Mucosa of rectum (tissue), 2 donors: Measurements from ENCODE around the gene PYGO1.
"Not testable (repeated sequence)": the region's sequence is repeated elsewhere in the genome, so short reads cannot be mapped to it uniquely, and the experiment has no call there.

Experiments
- H3K27ac ChIP-seq, 2 donors: one replicate each; pipeline ENCODE4 v1.7.0; 2013; ENCODE audit warnings: inconsistent platforms in 2 of 2, low read depth in 2 of 2, low read length in 2 of 2
- H3K27me3 ChIP-seq, 2 donors: one replicate each; pipeline ENCODE4 v1.7.0; 2013; ENCODE audit warnings: low read length in 2 of 2; ENCODE audit not compliant: control insufficient read depth in 2 of 2, insufficient read depth in 2 of 2
- H3K36me3 ChIP-seq, 2 donors: one replicate each; pipeline ENCODE4 v1.7.0; 2013; ENCODE audit warnings: low read length in 2 of 2; ENCODE audit not compliant: control insufficient read depth in 2 of 2, insufficient read depth in 2 of 2
- H3K4me1 ChIP-seq, 2 donors: one replicate each; pipeline ENCODE4 v1.7.0; 2013; ENCODE audit warnings: low read length in 2 of 2, mild to moderate bottlenecking in 1 of 2; ENCODE audit not compliant: control insufficient read depth in 2 of 2, insufficient read depth in 2 of 2
- H3K4me3 ChIP-seq, 2 donors: one replicate each; pipeline ENCODE4 v1.7.0; 2013; ENCODE audit warnings: low read length in 2 of 2
- H3K9ac ChIP-seq, 2 donors: one replicate each; pipeline ENCODE4 v1.7.0; 2013; ENCODE audit warnings: low read length in 2 of 2, low read depth in 1 of 2, mild to moderate bottlenecking in 1 of 2
- H3K9me3 ChIP-seq, 2 donors: one replicate each; pipeline ENCODE4 v1.7.0; 2013; ENCODE audit warnings: low read length in 2 of 2; ENCODE audit not compliant: control insufficient read depth in 2 of 2
- donor health status: healthy.
- donor health status: Normal muscosa, but diverticular disease.

The PYGO1 gene

GRCh38 chr15:55613727-55614126 lies 25.6 kb upstream of the PYGO1 start:
- H3K27ac ChIP-seq = no peak overlapping the region
- H3K9ac ChIP-seq = no peak overlapping the region
- H3K4me3 ChIP-seq = no peak overlapping the region
- H3K4me1 ChIP-seq = no peaks in the 10 kb centered on the region
- H3K9me3 ChIP-seq = peaks cover 0 to 2% of the 10 kb centered on the region in 2 donors
- no peaks in the 10 kb centered on the region for H3K36me3 ChIP-seq
- peaks cover 0 to 3% of the 10 kb centered on the region in 2 donors for H3K27me3 ChIP-seq

GRCh38 chr15:55606214-55606613 lies 18.1 kb upstream of the PYGO1 start:
- H3K9ac ChIP-seq = no peak overlapping the region
- H3K27ac ChIP-seq = no peak overlapping the region
- no peaks in the 10 kb centered on the region for H3K27me3 ChIP-seq
- H3K9me3 ChIP-seq = peaks cover 0 to 2% of the 10 kb centered on the region in 2 donors
- H3K36me3 ChIP-seq = no peaks in the 10 kb centered on the region
- H3K4me1 ChIP-seq = no peaks in the 10 kb centered on the region
- H3K4me3 ChIP-seq = no peak overlapping the region

- Histone ChIP-seq H3K9me3 (peaks cover 0 to 2% of the 10 kb centered on the region in 2 donors), H3K4me3 (no peak overlapping the region), H3K4me1 (no peaks in the 10 kb centered on the region), H3K9ac (no peak overlapping the region), H3K27ac (no peak overlapping the region), H3K27me3 (no peaks in the 10 kb centered on the region), H3K36me3 (no peaks in the 10 kb centered on the region)
Measured at GRCh38 chr15:55601374-55601773, 13.2 kb upstream of the PYGO1 start.

GRCh38 chr15:55599439-55599838 lies 11.3 kb upstream of the PYGO1 start:
- Histone ChIP-seq H3K27ac (no peak overlapping the region), H3K4me1 (no peaks in the 10 kb centered on the region), H3K27me3 (no peaks in the 10 kb centered on the region), H3K9me3 (no peaks in the 10 kb centered on the region), H3K36me3 (no peaks in the 10 kb centered on the region), H3K4me3 (no peak overlapping the region), H3K9ac (no peak overlapping the region)

- H3K27me3 ChIP-seq, H3K9ac ChIP-seq, H3K4me1 ChIP-seq: not testable (repeated sequence)
Measured at GRCh38 chr15:55593019-55593418, 4.9 kb upstream of the PYGO1 start.

GRCh38 chr15:55590788-55591187 lies 2.6 kb upstream of the PYGO1 start:
- H3K4me3 ChIP-seq = no peak overlapping the region
- H3K27me3 ChIP-seq = peaks cover 23 to 25% of the 10 kb centered on the region in 2 donors
- H3K36me3 ChIP-seq = no peaks in the 10 kb centered on the region
- no peak overlapping the region for H3K9ac ChIP-seq
- no peaks in the 10 kb centered on the region for H3K4me1 ChIP-seq
- H3K9me3 ChIP-seq = peaks cover 0 to 3% of the 10 kb centered on the region in 2 donors
- no peak overlapping the region for H3K27ac ChIP-seq

More at GRCh38 chr15:55593019-55593418, 4.9 kb upstream of the PYGO1 start:
- H3K4me3 ChIP-seq, H3K9me3 ChIP-seq, H3K27ac ChIP-seq, H3K36me3 ChIP-seq: not testable (repeated sequence)

GRCh38 chr15:55589287-55589686 lies 1.1 kb upstream of the PYGO1 start:
- H3K36me3 ChIP-seq = no peaks in the 10 kb centered on the region
- peaks cover 30 to 32% of the 10 kb centered on the region in 2 donors for H3K27me3 ChIP-seq
- no peaks in the 10 kb centered on the region for H3K4me1 ChIP-seq
- no peak overlapping the region for H3K27ac ChIP-seq
- H3K9ac ChIP-seq = no peak overlapping the region
- H3K9me3 ChIP-seq = peaks cover 0 to 3% of the 10 kb centered on the region in 2 donors
- H3K4me3 ChIP-seq = peak overlapping the region in 1 of 2 donors; percentile 57

GRCh38 chr15:55588815-55589115 lies 620 bp upstream of the PYGO1 start:
- peaks cover 0 to 3% of the 10 kb centered on the region in 2 donors for H3K9me3 ChIP-seq
- H3K4me3 ChIP-seq = peak overlapping the region; percentile 57 to 63
- peak overlapping the region in 1 of 2 donors; percentile 34 for H3K9ac ChIP-seq
- H3K27ac ChIP-seq = no peak overlapping the region
- peaks cover 30 to 34% of the 10 kb centered on the region in 2 donors for H3K27me3 ChIP-seq
- no peaks in the 10 kb centered on the region for H3K36me3 ChIP-seq
- H3K4me1 ChIP-seq = no peaks in the 10 kb centered on the region

- no peak overlapping the region for H3K27ac ChIP-seq
Measured at GRCh38 chr15:55587321-55588069, 650 bp downstream of the PYGO1 start.

GRCh38 chr15:55586808-55587207 lies 1.3 kb downstream of the PYGO1 start:
- H3K4me1 ChIP-seq = no peaks in the 10 kb centered on the region
- peaks cover 0 to 3% of the 10 kb centered on the region in 2 donors for H3K9me3 ChIP-seq
- H3K27me3 ChIP-seq = peaks cover 30 to 39% of the 10 kb centered on the region in 2 donors
- no peak overlapping the region for H3K9ac ChIP-seq
- H3K36me3 ChIP-seq = no peaks in the 10 kb centered on the region
- no peak overlapping the region for H3K27ac ChIP-seq
- H3K4me3 ChIP-seq = peak overlapping the region in 1 of 2 donors; percentile 61

More at GRCh38 chr15:55587321-55588069, 650 bp downstream of the PYGO1 start:
- Histone ChIP-seq H3K9me3 (peaks cover 0 to 3% of the 10 kb centered on the region in 2 donors), H3K4me1 (no peaks in the 10 kb centered on the region), H3K9ac (peak overlapping the region in 1 of 2 donors; percentile 43), H3K4me3 (peak overlapping the region; percentile 53 to 61), H3K27me3 (peaks cover 30 to 39% of the 10 kb centered on the region in 2 donors), H3K36me3 (no peaks in the 10 kb centered on the region)
